ENCODE data around the gene PARD3B. TPM values are rescaled to one million over a fixed set of nuclear protein-coding genes. Genes with fewer than 3 reads are reported as not detected.

Gene PARD3B
- total RNA-seq, 1 donor = 53.1 TPM

DNA sequence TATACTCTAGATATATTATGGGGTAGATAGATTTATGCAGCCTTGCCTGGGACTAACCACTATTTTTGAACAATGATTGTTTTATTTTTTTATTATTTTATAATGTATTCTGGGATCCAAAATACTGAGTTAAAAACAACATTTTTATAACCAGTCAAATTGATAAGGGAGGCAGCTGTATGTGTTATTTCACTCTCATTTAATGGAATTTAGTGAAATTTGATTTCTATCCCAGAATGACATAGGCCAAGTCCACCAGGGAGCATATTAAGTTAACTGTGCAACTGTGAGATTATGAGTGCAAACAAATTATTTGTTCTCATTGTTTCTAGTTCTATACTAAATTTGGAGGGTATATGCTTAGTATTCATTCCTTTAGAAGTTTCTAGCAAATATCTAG, 583.5 kb downstream of the PARD3B start:
- DNase-seq (ENCODE audit: low read depth) = no peak
- TF ChIP-seq, protein P1, sequence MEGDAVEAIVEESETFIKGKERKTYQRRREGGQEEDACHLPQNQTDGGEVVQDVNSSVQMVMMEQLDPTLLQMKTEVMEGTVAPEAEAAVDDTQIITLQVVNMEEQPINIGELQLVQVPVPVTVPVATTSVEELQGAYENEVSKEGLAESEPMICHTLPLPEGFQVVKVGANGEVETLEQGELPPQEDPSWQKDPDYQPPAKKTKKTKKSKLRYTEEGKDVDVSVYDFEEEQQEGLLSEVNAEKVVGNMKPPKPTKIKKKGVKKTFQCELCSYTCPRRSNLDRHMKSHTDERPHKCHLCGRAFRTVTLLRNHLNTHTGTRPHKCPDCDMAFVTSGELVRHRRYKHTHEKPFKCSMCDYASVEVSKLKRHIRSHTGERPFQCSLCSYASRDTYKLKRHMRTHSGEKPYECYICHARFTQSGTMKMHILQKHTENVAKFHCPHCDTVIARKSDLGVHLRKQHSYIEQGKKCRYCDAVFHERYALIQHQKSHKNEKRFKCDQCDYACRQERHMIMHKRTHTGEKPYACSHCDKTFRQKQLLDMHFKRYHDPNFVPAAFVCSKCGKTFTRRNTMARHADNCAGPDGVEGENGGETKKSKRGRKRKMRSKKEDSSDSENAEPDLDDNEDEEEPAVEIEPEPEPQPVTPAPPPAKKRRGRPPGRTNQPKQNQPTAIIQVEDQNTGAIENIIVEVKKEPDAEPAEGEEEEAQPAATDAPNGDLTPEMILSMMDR (IDR thresholded peaks at IDR 0.05; ENCODE audit: insufficient read depth, low read depth, low read length) = no peak
- no peak overlapping the region for H3K4me3 ChIP-seq (ENCODE audit: low read depth, low read length)

DNA sequence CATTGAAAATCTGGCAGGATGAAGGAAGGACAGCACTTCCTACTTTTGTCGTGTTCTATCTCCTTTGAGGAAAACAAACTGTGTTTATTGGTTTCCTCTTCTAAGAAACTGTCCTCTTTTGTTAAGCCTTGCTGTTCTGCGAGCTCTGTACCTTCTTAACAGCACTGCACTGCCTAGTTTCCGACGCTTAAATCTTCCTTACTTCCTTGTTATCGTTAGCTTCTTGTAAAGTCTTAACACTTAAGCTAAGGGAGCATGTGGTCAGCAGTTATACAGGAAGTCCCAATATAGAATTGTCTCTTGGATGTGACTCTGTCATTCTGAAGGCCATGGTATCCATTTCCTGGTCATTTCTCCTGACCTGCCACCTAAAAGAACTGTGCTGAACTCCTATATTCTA, 584.3 kb downstream of the PARD3B start:
- no peak overlapping the region for H3K4me3 ChIP-seq (ENCODE audit: low read depth, low read length)
- peak; percentile 17 for DNase-seq (ENCODE audit: low read depth)
- TF ChIP-seq, protein P1 (IDR thresholded peaks at IDR 0.05; ENCODE audit: insufficient read depth, low read depth, low read length) = no peak

DNA sequence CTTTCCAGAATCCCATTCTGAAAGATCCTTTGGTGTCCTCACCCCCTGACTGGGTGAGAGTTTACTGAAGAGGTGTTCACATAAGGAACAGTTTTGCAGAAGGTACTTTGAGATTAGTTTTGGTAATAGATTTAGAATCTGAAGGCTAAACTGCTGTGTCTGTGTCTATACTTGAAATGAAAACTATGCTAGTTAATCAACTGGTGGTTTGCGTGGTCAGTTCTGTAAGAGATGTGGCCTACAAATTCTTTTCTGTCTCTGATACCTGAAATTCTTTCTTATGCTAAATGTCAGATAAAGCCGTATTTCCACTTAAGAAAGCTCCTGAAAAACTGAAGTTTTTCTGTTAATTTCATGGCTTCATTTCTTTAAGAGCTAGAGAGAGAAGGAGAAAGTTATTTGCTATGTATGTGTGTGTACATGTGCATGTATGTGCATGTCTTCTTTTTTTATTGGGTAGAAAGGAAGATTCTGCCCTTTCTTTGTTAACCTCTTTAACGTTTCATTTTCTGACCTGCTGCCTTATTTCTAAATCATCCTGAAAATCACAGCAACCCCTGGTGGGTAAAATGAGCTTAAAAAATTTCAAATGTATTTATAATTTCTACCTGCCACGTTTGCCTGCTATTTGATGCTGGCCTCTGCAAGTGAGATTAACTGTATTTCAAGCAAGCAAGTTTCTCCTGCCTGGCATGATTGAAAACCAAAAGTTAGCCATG, 585.0 kb downstream of the PARD3B start:
- no peak for DNase-seq (ENCODE audit: low read depth)
- no peak overlapping the region for H3K4me3 ChIP-seq (ENCODE audit: low read depth, low read length)
- TF ChIP-seq, protein P1 (IDR thresholded peaks at IDR 0.05; ENCODE audit: insufficient read depth, low read depth, low read length) = no peak

DNA sequence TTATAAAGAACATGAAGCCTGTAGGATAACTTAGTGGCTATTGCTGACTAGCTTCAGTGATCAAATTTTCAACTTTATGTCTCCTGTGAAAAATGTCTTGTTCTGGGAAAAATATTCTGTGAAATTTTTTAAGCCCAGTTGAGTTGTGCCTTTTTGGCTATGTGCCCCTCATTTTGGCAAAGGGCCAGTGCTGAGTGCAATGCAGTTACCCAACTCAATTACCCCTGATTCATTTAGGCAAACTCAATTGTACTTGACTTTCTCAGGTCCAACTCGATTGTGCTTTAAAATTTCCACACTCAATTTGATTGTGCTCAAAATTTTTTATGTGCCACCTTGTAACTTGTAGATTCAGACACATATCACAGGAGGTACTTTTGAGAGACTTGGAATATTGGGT, 588.3 kb downstream of the PARD3B start:
- DNase-seq (ENCODE audit: low read depth) = no peak
- TF ChIP-seq, protein P1 (IDR thresholded peaks at IDR 0.05; ENCODE audit: insufficient read depth, low read depth, low read length) = no peak
- H3K4me3 ChIP-seq (ENCODE audit: low read depth, low read length) = no peak overlapping the region

DNA sequence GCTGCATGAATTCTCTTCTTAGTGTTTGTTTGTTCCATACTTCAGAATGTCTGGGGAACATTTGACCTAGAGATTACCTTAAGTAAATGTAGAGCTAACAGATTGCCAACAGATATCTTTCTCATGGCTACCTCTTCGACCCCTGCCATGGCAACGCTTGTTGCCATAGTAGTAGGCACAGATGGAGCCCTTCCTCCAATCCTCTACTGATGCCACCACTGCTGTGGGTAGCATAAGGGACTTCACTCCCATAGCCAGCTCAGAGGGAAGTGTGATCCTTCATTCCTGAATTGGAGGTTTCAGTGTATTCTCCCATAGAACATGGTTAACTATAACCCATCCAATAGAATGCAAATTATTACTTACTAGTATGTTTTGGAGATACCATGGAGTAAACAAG, 593.5 kb downstream of the PARD3B start:
- TF ChIP-seq, protein P1 (IDR thresholded peaks at IDR 0.05; ENCODE audit: insufficient read depth, low read depth, low read length) = no peak
- H3K4me3 ChIP-seq (ENCODE audit: low read depth, low read length) = no peak overlapping the region
- no peak for DNase-seq (ENCODE audit: low read depth)

DNA sequence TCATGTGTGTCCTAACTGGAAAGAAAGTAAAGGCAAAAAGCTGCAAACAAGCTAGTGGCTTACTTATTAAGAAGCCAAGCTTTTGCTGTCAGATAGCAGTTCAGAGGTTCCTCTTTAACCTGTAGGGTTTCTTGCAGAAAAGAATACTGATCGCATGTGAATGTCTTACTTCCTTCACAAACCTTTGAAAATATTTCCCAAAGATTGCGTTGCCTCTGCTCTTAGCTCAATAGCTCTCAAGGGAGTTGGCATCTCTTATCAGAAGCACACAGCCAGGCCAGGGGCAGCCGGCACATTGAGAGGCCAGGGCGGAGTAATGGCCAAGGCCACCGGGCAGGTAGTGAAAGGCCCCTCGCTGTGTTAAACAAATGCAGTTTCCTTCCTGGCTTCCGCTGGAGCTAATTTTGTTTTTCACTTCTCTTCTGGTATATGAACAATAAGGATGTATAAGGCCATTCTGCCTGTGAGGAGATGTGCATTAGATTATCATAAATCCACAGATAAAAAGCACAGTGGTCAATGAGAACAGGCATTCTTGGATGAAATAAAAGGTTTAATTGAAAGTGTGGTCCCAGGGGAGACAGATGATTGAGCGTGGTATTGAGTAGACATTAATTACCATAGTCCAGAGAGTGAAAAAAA, 594.7 kb downstream of the PARD3B start:
- TF ChIP-seq, protein P1 (IDR thresholded peaks at IDR 0.05; ENCODE audit: insufficient read depth, low read depth, low read length) = no peak
- no peak overlapping the region for H3K4me3 ChIP-seq (ENCODE audit: low read depth, low read length)
- no peak for DNase-seq (ENCODE audit: low read depth)
